Esophagus squamous epithelium (tissue), 4 donors: ENCODE results near the gene CEP164.

Experiments
- POLR2A ChIP-seq, 4 donors: fragments of 450-650 bp; IDR thresholded peaks; one replicate each; pipeline ENCODE4 v1.6.1; 2017; ENCODE audit warnings: antibody characterized with exemption in 4 of 4, mild to moderate bottlenecking in 4 of 4, moderate library complexity in 3 of 4
- TF ChIP-seq, protein P1 (sequence below), 6 experiments: fragments of 450-650 bp in 4 of 6; fragments of 200-600 bp in 2 of 6; sonication (generic) in 2 of 6; IDR thresholded peaks; one replicate each; pipeline ENCODE4 v1.5.1; 2016 to 2019; ENCODE audit warnings: antibody characterized with exemption in 6 of 6, mild to moderate bottlenecking in 4 of 6, moderate library complexity in 4 of 6

DNA sequence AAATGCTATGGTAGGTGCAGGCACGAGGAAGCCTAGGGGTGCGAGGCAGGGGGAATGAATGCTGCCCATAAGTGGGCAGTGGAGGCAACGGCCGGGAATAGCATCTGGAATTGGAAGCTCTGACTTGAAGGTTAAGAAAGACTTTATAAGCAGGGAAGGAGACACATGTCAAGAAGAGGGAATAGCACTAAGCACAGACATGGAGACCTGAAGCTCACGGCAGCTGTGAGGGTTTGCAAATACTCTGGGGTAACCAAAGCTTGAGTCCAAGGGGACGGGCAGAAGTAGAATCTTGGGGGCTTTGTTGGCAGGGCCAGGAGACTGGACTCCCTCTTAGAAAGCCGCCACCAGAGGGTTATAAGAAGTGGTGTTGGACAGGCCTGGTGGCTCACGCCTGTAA lies 112.6 kb downstream of the CEP164 start:
- TF ChIP-seq, protein P1, sequence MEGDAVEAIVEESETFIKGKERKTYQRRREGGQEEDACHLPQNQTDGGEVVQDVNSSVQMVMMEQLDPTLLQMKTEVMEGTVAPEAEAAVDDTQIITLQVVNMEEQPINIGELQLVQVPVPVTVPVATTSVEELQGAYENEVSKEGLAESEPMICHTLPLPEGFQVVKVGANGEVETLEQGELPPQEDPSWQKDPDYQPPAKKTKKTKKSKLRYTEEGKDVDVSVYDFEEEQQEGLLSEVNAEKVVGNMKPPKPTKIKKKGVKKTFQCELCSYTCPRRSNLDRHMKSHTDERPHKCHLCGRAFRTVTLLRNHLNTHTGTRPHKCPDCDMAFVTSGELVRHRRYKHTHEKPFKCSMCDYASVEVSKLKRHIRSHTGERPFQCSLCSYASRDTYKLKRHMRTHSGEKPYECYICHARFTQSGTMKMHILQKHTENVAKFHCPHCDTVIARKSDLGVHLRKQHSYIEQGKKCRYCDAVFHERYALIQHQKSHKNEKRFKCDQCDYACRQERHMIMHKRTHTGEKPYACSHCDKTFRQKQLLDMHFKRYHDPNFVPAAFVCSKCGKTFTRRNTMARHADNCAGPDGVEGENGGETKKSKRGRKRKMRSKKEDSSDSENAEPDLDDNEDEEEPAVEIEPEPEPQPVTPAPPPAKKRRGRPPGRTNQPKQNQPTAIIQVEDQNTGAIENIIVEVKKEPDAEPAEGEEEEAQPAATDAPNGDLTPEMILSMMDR (IDR thresholded peaks at IDR 0.05) = no peak
- TF ChIP-seq POLR2A (IDR thresholded peaks at IDR 0.05) = no peak
